IMR-90 (cell line): ENCODE data around the gene GLIS1. TPM values are rescaled to one million over a fixed set of nuclear protein-coding genes. Genes with fewer than 3 reads are reported as not detected.

Source experiments
- ATAC-seq: fragments of 200-7000 bp; cut with Tn5 transposase; 2 replicates; pipeline ENCODE4 v1.9.1; 2020; ENCODE audit warnings: low read depth, mild to moderate bottlenecking, moderate library complexity
- BruUV-seq: library from RNA; stranded (reverse); fragments of 400-500 nt; replicated peaks from 2 replicates; lab custom pipeline; 2021; lab: Mats Ljungman, UMichigan
- CTCF ChIA-PET: fragments of 300-600 bp; formaldehyde crosslinking; extraction: SDS; loops from one replicate; lab custom pipeline; 2021; ENCODE audit warnings: antibody characterized with exemption; lab: Yijun Ruan, JAX
- POLR2A ChIA-PET: fragments of 300-600 bp; sonication (Branson Sonifier 250); formaldehyde crosslinking; loops from one replicate; lab custom pipeline; 2022; ENCODE audit warnings: antibody characterized with exemption; ENCODE audit not compliant: unreplicated experiment; lab: Charles Lee
- DNase-seq: peaks from one replicate; pipeline ENCODE4 v3.0.0; 2013
- H2AFZ ChIP-seq: replicated peaks from 2 replicates; pipeline ENCODE3; 2013; ENCODE audit warnings: low read length, mild to moderate bottlenecking; ENCODE audit not compliant: poor library complexity
- H2AK5ac ChIP-seq: 2 replicates; pipeline ENCODE4 v1.6.1; 2013; ENCODE audit warnings: low read depth, low read length, inconsistent platforms
- H2AK9ac ChIP-seq: replicated peaks from 2 replicates; pipeline ENCODE3; 2013; ENCODE audit warnings: mild to moderate bottlenecking, low read depth, low read length, moderate library complexity; ENCODE audit not compliant: poor library complexity
- H2BK120ac ChIP-seq: 2 replicates; pipeline ENCODE4 v1.6.1; 2013; ENCODE audit warnings: low read depth, low read length, inconsistent platforms
- H2BK15ac ChIP-seq: 3 replicates; pipeline ENCODE4 v1.6.1; 2013; ENCODE audit warnings: low read depth, low read length, inconsistent platforms
- H2BK20ac ChIP-seq: 2 replicates; pipeline ENCODE4 v1.6.1; 2013; ENCODE audit warnings: low read depth, mild to moderate bottlenecking, inconsistent platforms, low read length, moderate library complexity
- H2BK5ac ChIP-seq: 2 replicates; pipeline ENCODE4 v1.6.1; 2013; ENCODE audit warnings: mild to moderate bottlenecking, low read depth, low read length, inconsistent platforms; ENCODE audit not compliant: poor library complexity, severe bottlenecking
- H3K14ac ChIP-seq: replicated peaks from 2 replicates; pipeline ENCODE4 v1.6.1; 2013; ENCODE audit warnings: low read depth, low read length, inconsistent platforms
- H3K18ac ChIP-seq: 2 replicates; pipeline ENCODE4 v1.6.1; 2013; ENCODE audit warnings: low read depth, low read length, control low read depth
- H3K23ac ChIP-seq: 2 replicates; pipeline ENCODE4 v1.6.1; 2013; ENCODE audit warnings: low read depth, low read length, inconsistent platforms
- H3K27ac ChIP-seq: 2 replicates; pipeline ENCODE4 v1.5.1; 2013; ENCODE audit warnings: mild to moderate bottlenecking, control low read depth, low read length; ENCODE audit not compliant: insufficient read depth
- H3K27me3 ChIP-seq: 2 replicates; pipeline ENCODE4 v1.6.1; 2013; ENCODE audit warnings: low read length; ENCODE audit not compliant: control insufficient read depth, insufficient read depth
- H3K36me3 ChIP-seq: 2 replicates; pipeline ENCODE4 v1.6.1; 2013; ENCODE audit warnings: low read length, mixed read lengths; ENCODE audit not compliant: control insufficient read depth, insufficient read depth
- H3K4ac ChIP-seq: 2 replicates; pipeline ENCODE4 v1.6.1; 2013; ENCODE audit warnings: low read depth, low read length, inconsistent platforms
- H3K4me1 ChIP-seq: 2 replicates; pipeline ENCODE4 v1.6.1; 2013; ENCODE audit warnings: low read length, mixed read lengths; ENCODE audit not compliant: control insufficient read depth, insufficient read depth
- H3K4me2 ChIP-seq: 2 replicates; pipeline ENCODE4 v1.6.1; 2013; ENCODE audit warnings: low read depth, mild to moderate bottlenecking, control low read depth, low read length, moderate library complexity
- H3K4me3 ChIP-seq: 2 replicates; pipeline ENCODE4 v1.5.1; 2013; ENCODE audit warnings: low read depth, mild to moderate bottlenecking, control low read depth, low read length, moderate library complexity; ENCODE audit not compliant: insufficient read depth
- H3K56ac ChIP-seq: 2 replicates; pipeline ENCODE4 v1.6.1; 2013; ENCODE audit warnings: low read length, inconsistent platforms; ENCODE audit not compliant: insufficient read depth; ENCODE audit errors: extremely low read depth
- H3K79me1 ChIP-seq, 2 experiments: 2 replicates each; pipeline ENCODE4 v1.6.1; 2013; ENCODE audit warnings: low read length in 2 of 2, inconsistent platforms in 1 of 2, low read depth in 1 of 2
- H3K9ac ChIP-seq: 2 replicates; pipeline ENCODE4 v1.6.1; 2013; ENCODE audit warnings: low read depth, low read length, control low read depth
- H3K9me1 ChIP-seq: 2 replicates; pipeline ENCODE4 v1.6.1; 2013; ENCODE audit warnings: low read length, inconsistent platforms; ENCODE audit not compliant: insufficient read depth
- H3K9me3 ChIP-seq: 2 replicates; pipeline ENCODE4 v1.6.1; 2013; ENCODE audit warnings: low read length; ENCODE audit not compliant: control insufficient read depth, insufficient read depth
- H4K20me1 ChIP-seq: 2 replicates; pipeline ENCODE4 v1.6.1; 2013; ENCODE audit warnings: low read length, inconsistent platforms; ENCODE audit not compliant: insufficient read depth
- H4K5ac ChIP-seq: 2 replicates; pipeline ENCODE4 v1.6.1; 2013; ENCODE audit warnings: mild to moderate bottlenecking, low read depth, low read length, control low read depth
- H4K8ac ChIP-seq, 2 experiments: 2 replicates each; pipeline ENCODE4 v1.6.1; 2013; ENCODE audit warnings: low read depth in 2 of 2, low read length in 2 of 2, control low read depth in 1 of 2, inconsistent platforms in 1 of 2
- H4K91ac ChIP-seq: 2 replicates; pipeline ENCODE4 v1.6.1; 2013; ENCODE audit warnings: low read depth, low read length, inconsistent platforms; ENCODE audit not compliant: insufficient read depth
- BHLHE40 ChIP-seq: fragments of 150-350 bp; IDR thresholded peaks from 2 replicates; pipeline ENCODE4 v1.6.1; 2016; ENCODE audit warnings: mild to moderate bottlenecking, low read depth, low read length
- RCOR1 ChIP-seq: IDR thresholded peaks from 2 replicates; pipeline ENCODE4 v1.6.1; 2012; ENCODE audit warnings: mild to moderate bottlenecking, low read length, improper control_type of control experiment; ENCODE audit not compliant: insufficient replicate concordance
- RFX5 ChIP-seq: IDR thresholded peaks from 2 replicates; pipeline ENCODE4 v1.8.0; 2012; ENCODE audit warnings: low read depth, mild to moderate bottlenecking, low read length, moderate library complexity
- WGBS, 2 experiments: methylation state at CpG; one replicate each; pipeline versions ENCODE4 v1.1.5 to v1.1.7; 2013; ENCODE audit warnings: missing lambda C conversion rate in 2 of 2; ENCODE audit not compliant: insufficient read length in 1 of 2; ENCODE audit errors: extremely low coverage in 2 of 2; 5-methylcytosine and 5-hydroxymethylcytosine counted together
- dilution Hi-C: fragments of 300-500 bp; cut with HindIII; formaldehyde crosslinking; loops from one replicate; pipeline ENCODE4 v1.14.3; 2018; ENCODE audit warnings: low sequenced_read_pairs; ENCODE audit not compliant: unreplicated experiment
- in situ Hi-C: fragments of 300-500 bp; cut with MboI; formaldehyde crosslinking; loops from 3 replicates; pipeline ENCODE4 v1.14.3; 2019; ENCODE audit warnings: low sequenced_read_pairs, inconsistent platforms, mixed read lengths
- intact Hi-C: fragments of 100-400 bp; cut with micrococcal nuclease; formaldehyde crosslinking; loops from 2 replicates; pipeline ENCODE4 v1.10.0; 2022
- polyA plus RNA-seq, 3 experiments: library from polyadenylated mRNA; depleted of rRNA; stranded (reverse); fragments of >200 nt; gene quantifications; 2 replicates each; pipeline ENCODE4 v1.2.3, GENCODE V29; 2012; ENCODE audit warnings: low replicate concordance in 1 of 3
- total RNA-seq: library from RNA; depleted of rRNA; stranded (reverse); fragments of >200 nt; gene quantifications from 2 replicates; pipeline ENCODE4 v1.2.3, GENCODE V29; 2012

GLIS1 gene
- total and polyA plus RNA-seq, 2 of the 4 experiments (the other 2 are of a cell fraction) = 0.18 to 2.3 TPM

- no peak overlapping the region for H2AFZ ChIP-seq
- TF ChIP-seq BHLHE40 (no peak), RFX5 (no peak), RCOR1 (no peak)
- POLR2A ChIA-PET = no interaction called here
- no CpG with 5 or more reads among the region's 7 CpGs for WGBS, 2 experiments
- no peak overlapping the region for H3K4ac ChIP-seq
- H2BK120ac ChIP-seq = no peak overlapping the region
- H4K5ac ChIP-seq = no peak overlapping the region
- no peak overlapping the region for H3K4me3 ChIP-seq
- H3K4me2 ChIP-seq = no peak overlapping the region
- DNase-seq = no peak
- no peak overlapping the region for H2BK15ac ChIP-seq
- BruUV-seq = no TSS peak
- no peak overlapping the region for H2AK5ac ChIP-seq
- H3K36me3 ChIP-seq = peaks cover 4% of the 10 kb centered on the region; the same call in 1 of the 2 replicates
- H3K23ac ChIP-seq = no peak overlapping the region
- in situ Hi-C loops = no loop called here
- H2BK5ac ChIP-seq = no peak overlapping the region
- no peak overlapping the region for H3K56ac ChIP-seq
- H2AK9ac ChIP-seq = no peak overlapping the region
- ATAC-seq = no peak
- no peak overlapping the region for H3K9ac ChIP-seq
- H4K91ac ChIP-seq = no peak overlapping the region
- H3K9me3 ChIP-seq = no peaks in the 10 kb centered on the region
- H3K14ac ChIP-seq = no peak overlapping the region
- H2BK20ac ChIP-seq = no peak overlapping the region
- dilution Hi-C loops = no loop called here
- no peaks in the 10 kb centered on the region for H3K27me3 ChIP-seq
- H4K8ac ChIP-seq = no peak overlapping the region
- H3K18ac ChIP-seq = no peak overlapping the region
- peaks cover 5% of the 10 kb centered on the region for H3K4me1 ChIP-seq
- CTCF ChIA-PET = no interaction called here
- H4K20me1 ChIP-seq = no peaks in the 10 kb centered on the region
- H3K79me1 ChIP-seq = no peaks in the 10 kb centered on the region
- intact Hi-C loops = no loop called here
- H3K9me1 ChIP-seq = no peaks in the 10 kb centered on the region
- no peak overlapping the region for H3K27ac ChIP-seq
These were observed 225.1 kb downstream of the GLIS1 start for GRCh38 chr1:53513846-53514245.
